Neuronal stem cell (in vitro differentiated cells): ENCODE data around the gene ETV1.

ENCODE experiments used
- DNase-seq: peaks from one replicate; pipeline ENCODE4 v3.0.0-alpha.2; 2013; ENCODE audit warnings: low spot score
- H2AFZ ChIP-seq: one replicate; pipeline ENCODE4 v1.6.1; 2013; ENCODE audit warnings: mild to moderate bottlenecking, low read length, inconsistent platforms
- H2AK5ac ChIP-seq: 2 replicates; pipeline ENCODE4 v1.6.1; 2013; ENCODE audit warnings: low read depth, mild to moderate bottlenecking, inconsistent platforms, low read length, moderate library complexity, mixed read lengths
- H2BK120ac ChIP-seq: 2 replicates; pipeline ENCODE4 v1.6.1; 2013; ENCODE audit warnings: low read depth, mild to moderate bottlenecking, inconsistent platforms, low read length, moderate library complexity, mixed read lengths
- H2BK12ac ChIP-seq: one replicate; pipeline ENCODE4 v1.6.1; 2013; ENCODE audit warnings: low read length, inconsistent platforms
- H2BK15ac ChIP-seq: 2 replicates; pipeline ENCODE4 v1.6.1; 2013; ENCODE audit warnings: mild to moderate bottlenecking, low read length, inconsistent platforms, mixed read lengths
- H2BK5ac ChIP-seq: one replicate; pipeline ENCODE4 v1.6.1; 2013; ENCODE audit warnings: inconsistent platforms, mild to moderate bottlenecking, low read length, moderate library complexity
- H3K14ac ChIP-seq: one replicate; pipeline ENCODE4 v1.6.1; 2013; ENCODE audit warnings: low read length, inconsistent platforms
- H3K18ac ChIP-seq: 2 replicates; pipeline ENCODE4 v1.6.1; 2013; ENCODE audit warnings: low read length, inconsistent platforms
- H3K23ac ChIP-seq: 2 replicates; pipeline ENCODE4 v1.6.1; 2013; ENCODE audit warnings: low read depth, mild to moderate bottlenecking, mixed read lengths, low read length, inconsistent platforms; ENCODE audit not compliant: poor library complexity
- H3K27ac ChIP-seq: replicated peaks from 3 replicates; pipeline ENCODE4 v1.5.1; 2013; ENCODE audit warnings: low read length, inconsistent platforms
- H3K27me3 ChIP-seq, 3 experiments: 2 replicates each; pipeline ENCODE4 v1.6.1; 2013; ENCODE audit warnings: low read length in 3 of 3, mild to moderate bottlenecking in 2 of 3, inconsistent platforms in 1 of 3, low read depth in 1 of 3, mixed read lengths in 1 of 3, moderate library complexity in 1 of 3; ENCODE audit not compliant: control insufficient read depth in 3 of 3, insufficient read depth in 3 of 3
- H3K36me3 ChIP-seq, 2 donors: replicated peaks in 1 of 2; 2 replicates each; pipeline ENCODE4 v1.6.1; 2013; ENCODE audit warnings: low read length in 2 of 2; ENCODE audit not compliant: control insufficient read depth in 2 of 2, insufficient read depth in 2 of 2
- H3K4ac ChIP-seq: 2 replicates; pipeline ENCODE4 v1.6.1; 2013; ENCODE audit warnings: inconsistent platforms, mild to moderate bottlenecking, low read length, moderate library complexity
- H3K4me1 ChIP-seq, 2 donors: 1 replicate in 1 of 2; 2 replicates in 1 of 2; pipeline ENCODE4 v1.6.1; 2013; ENCODE audit warnings: low read length in 2 of 2, low read depth in 1 of 2; ENCODE audit not compliant: control insufficient read depth in 2 of 2, insufficient read depth in 1 of 2
- H3K4me2 ChIP-seq: one replicate; pipeline ENCODE4 v1.6.1; 2013; ENCODE audit warnings: mild to moderate bottlenecking, low read length, inconsistent platforms; ENCODE audit not compliant: insufficient read depth, poor library complexity, severe bottlenecking
- H3K4me3 ChIP-seq, 2 donors: 2 replicates each; pipeline ENCODE4 v1.5.1; 2013; ENCODE audit warnings: low read length in 2 of 2, mild to moderate bottlenecking in 2 of 2, inconsistent platforms in 1 of 2, moderate library complexity in 1 of 2
- H3K79me1 ChIP-seq: one replicate; pipeline ENCODE4 v1.6.1; 2013; ENCODE audit warnings: low read depth, mild to moderate bottlenecking, inconsistent platforms, low read length, moderate library complexity
- H3K9ac ChIP-seq: one replicate; pipeline ENCODE4 v1.6.1; 2013; ENCODE audit warnings: mild to moderate bottlenecking, low read depth, low read length, inconsistent platforms; ENCODE audit not compliant: poor library complexity
- H3K9me3 ChIP-seq, 2 donors: replicated peaks in 1 of 2; 2 replicates each; pipeline versions ENCODE3 to v1.6.1; 2013; ENCODE audit warnings: low read length in 2 of 2, mild to moderate bottlenecking in 2 of 2, inconsistent platforms in 1 of 2, low read depth in 1 of 2, mixed read lengths in 1 of 2, moderate library complexity in 1 of 2; ENCODE audit not compliant: control insufficient read depth in 2 of 2, insufficient read depth in 1 of 2
- H4K8ac ChIP-seq: one replicate; pipeline ENCODE4 v1.6.1; 2013; ENCODE audit warnings: low read depth, mild to moderate bottlenecking, inconsistent platforms, low read length, moderate library complexity
- H4K91ac ChIP-seq: one replicate; pipeline ENCODE4 v1.6.1; 2013; ENCODE audit warnings: low read length, low read depth, mild to moderate bottlenecking, inconsistent platforms; ENCODE audit not compliant: poor library complexity
- WGBS, 2 donors: extraction: QIAGEN DNeasy Blood & Tissue Kit; methylation state at CpG; one replicate each; pipeline ENCODE4 v1.1.7; 2013; ENCODE audit warnings: missing lambda C conversion rate in 2 of 2, mixed read lengths in 1 of 2; ENCODE audit not compliant: insufficient read length in 2 of 2, insufficient replicate concordance in 1 of 2; ENCODE audit errors: extremely low coverage in 2 of 2; 5-methylcytosine and 5-hydroxymethylcytosine counted together

Gene ETV1

GRCh38 chr7:13879994-13880686, 109.3 kb downstream of the ETV1 start:
- Histone ChIP-seq H2AFZ (no peak overlapping the region), H2AK5ac (no peak overlapping the region), H3K4me1 (no peaks in the 10 kb centered on the region), H4K8ac (no peak overlapping the region), H3K27ac (no peak overlapping the region), H3K4me3 (no peak overlapping the region), H2BK5ac (no peak overlapping the region), H3K4ac (no peak overlapping the region), H3K18ac (no peak overlapping the region), H3K9ac (no peak overlapping the region), H3K9me3 (no peaks in the 10 kb centered on the region), H3K14ac (no peak overlapping the region), H3K79me1 (no peaks in the 10 kb centered on the region), H3K4me2 (no peak overlapping the region), H2BK12ac (no peak overlapping the region), H3K36me3 (no peaks in the 10 kb centered on the region), H3K27me3 (no peaks in the 10 kb centered on the region), H4K91ac (no peak overlapping the region), H3K23ac (no peak overlapping the region), H2BK15ac (no peak overlapping the region), H2BK120ac (no peak overlapping the region)
- no CpG with 5 or more reads among the region's 2 CpGs for WGBS, 2 donors
- no peak for DNase-seq

GRCh38 chr7:13879143-13879542, 110.3 kb downstream of the ETV1 start:
- Histone ChIP-seq H3K36me3 (no peaks in the 10 kb centered on the region), H2BK120ac (no peak overlapping the region), H3K4ac (no peak overlapping the region), H3K4me2 (no peak overlapping the region), H3K79me1 (no peaks in the 10 kb centered on the region), H2AFZ (no peak overlapping the region), H2BK12ac (no peak overlapping the region), H3K27ac (no peak overlapping the region), H3K9ac (no peak overlapping the region), H4K8ac (no peak overlapping the region), H2AK5ac (no peak overlapping the region), H4K91ac (no peak overlapping the region), H3K23ac (no peak overlapping the region), H3K4me3 (no peak overlapping the region), H3K9me3 (no peaks in the 10 kb centered on the region), H3K14ac (no peak overlapping the region), H2BK5ac (no peak overlapping the region), H3K4me1 (no peaks in the 10 kb centered on the region), H2BK15ac (no peak overlapping the region), H3K27me3 (no peaks in the 10 kb centered on the region), H3K18ac (no peak overlapping the region)
- DNase-seq, result no peak

GRCh38 chr7:13878154-13878553, 111.3 kb downstream of the ETV1 start:
- H3K9ac ChIP-seq, result no peak overlapping the region
- H3K14ac ChIP-seq, result no peak overlapping the region
- H3K27ac ChIP-seq, result no peak overlapping the region

GRCh38 chr7:13875496-13876074, 113.9 kb downstream of the ETV1 start:
- Histone ChIP-seq H2AFZ (no peak overlapping the region), H3K79me1 (no peaks in the 10 kb centered on the region), H3K23ac (no peak overlapping the region), H3K4me1 (no peaks in the 10 kb centered on the region), H3K27me3 (no peaks in the 10 kb centered on the region), H3K4me2 (no peak overlapping the region), H3K27ac (no peak overlapping the region), H3K14ac (no peak overlapping the region), H4K8ac (no peak overlapping the region), H3K4ac (no peak overlapping the region), H2AK5ac (no peak overlapping the region), H2BK120ac (no peak overlapping the region), H3K36me3 (no peaks in the 10 kb centered on the region), H3K9ac (no peak overlapping the region), H2BK12ac (no peak overlapping the region), H3K4me3 (no peak overlapping the region), H2BK5ac (no peak overlapping the region), H3K9me3 (no peaks in the 10 kb centered on the region), H3K18ac (no peak overlapping the region), H4K91ac (no peak overlapping the region), H2BK15ac (no peak overlapping the region)
- DNase-seq, result no peak
- no CpG with 5 or more reads among the region's 5 CpGs for WGBS, 2 donors

More at GRCh38 chr7:13878154-13878553, 111.3 kb downstream of the ETV1 start:
- Histone ChIP-seq H3K4ac (no peak overlapping the region), H3K4me3 (no peak overlapping the region), H3K18ac (no peak overlapping the region), H2BK120ac (no peak overlapping the region), H2AFZ (no peak overlapping the region), H2AK5ac (no peak overlapping the region), H3K4me2 (no peak overlapping the region), H3K9me3 (no peaks in the 10 kb centered on the region), H3K23ac (no peak overlapping the region), H4K8ac (no peak overlapping the region), H4K91ac (no peak overlapping the region), H2BK15ac (no peak overlapping the region), H3K79me1 (no peaks in the 10 kb centered on the region), H3K4me1 (no peaks in the 10 kb centered on the region), H2BK5ac (no peak overlapping the region), H2BK12ac (no peak overlapping the region), H3K27me3 (no peaks in the 10 kb centered on the region), H3K36me3 (no peaks in the 10 kb centered on the region)
- no peak for DNase-seq
